GM10847 (cell line): ENCODE measurements around the gene IFNA1.

Experiments used
- POLR2A ChIP-seq: IDR thresholded peaks from 2 replicates; pipeline ENCODE4 v1.6.1; 2011; ENCODE audit not compliant: insufficient read length; ENCODE audit errors: extremely low read depth

Gene IFNA1

DNA sequence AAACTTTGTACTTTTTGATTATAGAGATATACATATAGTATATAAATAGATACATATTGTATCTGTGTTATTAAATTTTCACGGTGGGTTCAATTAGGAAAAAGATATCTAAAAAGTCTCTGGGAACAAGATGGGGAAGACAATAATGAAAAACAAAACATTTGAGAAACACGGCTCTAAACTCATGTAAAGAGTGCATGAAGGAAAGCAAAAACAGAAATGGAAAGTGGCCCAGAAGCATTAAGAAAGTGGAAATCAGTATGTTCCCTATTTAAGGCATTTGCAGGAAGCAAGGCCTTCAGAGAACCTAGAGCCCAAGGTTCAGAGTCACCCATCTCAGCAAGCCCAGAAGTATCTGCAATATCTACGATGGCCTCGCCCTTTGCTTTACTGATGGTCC lies at the start of gene IFNA1:
IFNA1 (plus strand) TSS at position 301 of the 400 bp plus-strand sequence; CDS start at position 370, 69 bp downstream.
- no peak for TF ChIP-seq POLR2A

DNA sequence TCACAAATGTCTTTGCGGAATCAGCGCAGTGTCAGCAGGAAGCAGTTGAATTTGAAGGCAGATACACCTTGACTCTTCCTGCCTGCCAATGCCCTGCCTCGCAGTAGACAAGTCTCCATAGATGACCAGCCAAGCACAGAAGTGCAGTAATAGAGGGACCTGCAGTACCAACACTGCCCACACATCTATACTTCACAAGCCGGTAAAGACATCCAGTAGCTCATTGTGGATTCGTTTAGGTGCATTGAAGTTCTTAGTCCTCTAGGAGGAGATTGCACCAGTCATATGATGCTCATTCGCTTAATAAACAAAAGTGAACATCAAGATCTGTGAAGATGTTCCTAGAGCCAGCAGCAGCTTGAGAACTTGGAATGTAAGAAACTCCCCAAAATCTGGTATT lies 48.0 kb upstream of the IFNA1 start:
- no peak for TF ChIP-seq POLR2A

DNA sequence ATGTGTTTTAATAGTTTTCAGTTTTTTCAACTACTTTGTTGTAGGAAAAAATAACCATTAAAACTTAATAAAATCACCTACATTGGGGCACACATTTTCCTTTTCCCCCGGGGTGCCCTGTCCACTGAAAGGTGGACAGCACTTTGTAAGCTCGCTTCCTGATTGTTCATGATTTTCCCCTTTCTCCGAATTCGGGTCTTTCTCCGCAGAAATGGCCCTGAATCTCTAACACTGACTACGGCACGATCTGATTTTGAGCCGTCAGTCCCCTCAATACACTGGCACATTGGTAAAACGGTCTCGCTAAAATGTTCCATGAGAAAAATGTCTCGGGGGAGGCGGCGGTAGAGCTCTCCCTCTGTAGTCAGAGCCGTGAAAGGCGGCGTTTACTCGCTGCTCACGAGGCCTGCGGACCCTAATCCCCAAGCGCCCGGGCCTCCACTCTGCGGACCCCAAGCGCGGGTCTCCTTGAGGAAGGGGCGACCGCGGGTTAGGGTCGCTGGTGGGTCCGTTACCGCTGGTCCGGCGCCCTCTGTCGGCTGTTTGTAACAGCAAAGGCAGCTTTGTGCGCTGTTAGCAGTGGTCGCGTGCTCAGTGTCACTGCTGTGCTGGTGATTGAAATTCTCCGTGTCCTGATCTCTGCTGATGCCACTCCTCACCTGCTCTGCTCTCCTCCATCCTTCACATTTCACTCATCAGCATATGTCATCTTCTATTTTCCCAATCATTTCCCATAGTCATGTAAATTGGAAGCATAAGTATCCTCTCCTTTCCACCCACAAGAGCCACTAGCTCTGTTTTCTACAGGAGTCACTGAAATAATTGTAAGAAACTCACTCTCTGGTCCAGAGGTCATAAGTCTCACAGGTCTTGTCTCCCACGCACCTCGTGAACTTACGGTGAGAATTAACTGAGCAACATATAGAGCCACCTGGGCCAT lies 44.2 kb upstream of the IFNA1 start:
- no peak for TF ChIP-seq POLR2A

DNA sequence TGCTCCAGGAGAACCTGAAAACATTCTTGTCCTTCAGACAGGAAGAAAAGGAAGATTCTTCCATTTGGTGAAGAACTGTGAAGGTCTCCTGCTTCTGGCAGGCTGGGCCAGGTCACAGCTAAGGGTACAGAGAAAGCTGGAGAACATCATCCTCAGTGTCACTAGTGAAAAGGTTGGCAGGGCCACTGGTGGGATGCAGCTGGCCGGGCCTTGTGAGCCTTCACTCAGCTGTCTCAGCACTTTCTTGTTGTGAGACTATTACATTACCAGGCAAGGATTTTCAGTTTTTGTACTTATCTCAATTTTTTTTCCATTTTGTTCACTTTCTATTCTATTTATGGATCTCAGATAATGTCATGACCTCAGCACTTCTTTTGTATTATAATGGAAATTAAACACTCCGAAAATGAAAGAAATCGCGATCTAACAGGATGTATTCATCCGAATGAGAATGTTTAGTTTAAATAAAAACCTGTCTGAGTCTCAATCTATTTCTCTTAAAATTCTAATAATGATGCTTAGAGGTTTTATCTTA lies 41.2 kb upstream of the IFNA1 start:
- no peak for TF ChIP-seq POLR2A

DNA sequence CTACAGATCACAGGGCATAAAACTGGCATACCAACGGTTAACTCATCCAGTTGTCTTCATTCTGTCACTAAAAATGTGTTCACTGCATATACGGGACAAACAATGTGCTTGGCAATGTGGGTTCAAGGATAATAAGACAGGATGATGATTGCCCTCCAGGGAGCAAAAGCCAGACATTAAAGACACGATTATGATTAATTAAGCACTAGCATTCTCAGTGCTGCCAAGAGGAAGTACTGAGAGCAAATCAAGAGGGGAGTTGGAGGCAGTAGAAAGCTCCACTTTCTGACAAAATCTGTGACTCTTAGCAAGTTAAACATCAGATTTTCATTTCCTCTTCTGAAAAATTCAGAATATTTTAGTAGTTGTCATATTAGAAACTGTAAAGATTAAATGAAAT lies 40.3 kb upstream of the IFNA1 start:
- no peak for TF ChIP-seq POLR2A

DNA sequence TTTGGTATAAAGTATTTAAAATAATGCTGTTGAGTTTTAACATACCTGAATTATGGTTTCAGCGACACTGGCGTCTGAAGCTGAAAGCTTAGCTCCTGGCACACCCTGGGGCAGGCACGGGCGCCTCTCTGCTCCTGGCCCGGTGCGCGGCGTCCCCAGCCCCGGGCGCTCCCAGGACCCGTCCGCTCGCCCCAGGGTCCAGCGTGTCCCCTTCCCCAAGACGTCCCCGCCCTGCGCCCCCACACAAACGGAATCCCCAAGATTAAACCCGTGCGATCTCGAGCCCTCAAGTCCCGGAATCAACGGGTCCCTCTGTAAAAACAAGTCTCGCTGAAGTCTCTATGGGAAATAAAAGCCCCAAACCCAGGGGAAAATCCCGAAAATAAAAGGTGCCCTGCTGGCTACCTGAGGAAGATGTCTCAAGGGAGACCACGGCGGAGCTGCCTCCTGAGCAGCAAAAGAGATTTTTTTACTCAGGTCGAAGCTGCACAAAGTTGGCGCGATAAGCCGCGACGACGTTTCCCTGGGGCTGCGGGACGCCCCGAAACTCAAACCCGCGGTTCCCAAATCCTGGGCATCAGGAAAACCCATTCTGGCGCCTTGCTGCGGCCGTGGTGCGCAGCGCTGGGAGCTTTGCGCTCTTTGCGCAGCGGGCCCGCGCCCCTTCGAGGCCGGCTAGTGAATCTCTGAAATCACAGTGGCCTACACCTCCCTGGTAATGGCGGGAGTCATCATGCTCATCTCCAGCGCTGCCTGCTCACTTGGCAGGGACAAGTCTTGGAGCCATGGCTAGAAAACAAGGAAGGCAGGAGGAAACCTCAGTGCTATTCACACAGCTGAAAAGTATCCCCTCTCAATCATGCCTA lies 37.6 kb upstream of the IFNA1 start:
- no peak for TF ChIP-seq POLR2A

DNA sequence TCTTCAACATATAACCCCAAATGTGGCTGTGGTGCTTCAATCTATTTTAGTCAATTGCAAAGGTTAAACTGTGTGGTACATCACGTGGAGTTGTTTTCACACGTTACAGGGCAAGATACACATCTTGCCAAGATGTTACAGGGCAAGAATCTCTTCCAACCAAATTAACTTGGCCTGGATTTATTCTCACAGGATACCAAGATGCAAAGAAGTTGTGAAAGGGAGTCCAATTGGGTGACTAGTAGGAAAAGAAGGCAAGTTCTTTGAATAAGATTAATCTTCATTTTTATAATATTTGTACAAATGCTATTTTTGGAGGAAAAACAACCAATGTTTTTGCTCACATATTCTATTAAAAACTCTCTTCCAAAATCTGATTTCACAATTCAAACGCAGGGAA lies 36.1 kb upstream of the IFNA1 start:
- no peak for TF ChIP-seq POLR2A

DNA sequence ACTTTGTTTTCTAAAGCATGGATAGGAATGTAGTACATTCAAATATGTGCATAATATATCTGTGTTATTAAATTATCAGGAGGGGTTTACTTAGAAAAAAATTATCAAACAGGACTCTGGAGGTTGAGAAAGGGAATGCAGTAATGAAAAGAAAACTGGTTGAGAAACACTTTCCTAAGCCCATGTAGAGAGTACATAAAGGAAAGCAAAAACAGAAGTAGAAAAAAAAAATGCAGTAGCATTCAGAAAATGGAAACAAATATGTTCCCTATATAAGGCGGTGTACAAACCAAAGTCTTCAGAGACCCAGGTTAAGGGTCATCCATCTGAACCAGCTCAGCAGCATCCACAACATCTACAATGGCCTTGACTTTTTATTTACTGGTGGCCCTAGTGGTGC lies 31.4 kb upstream of the IFNA1 start, which contains the start of gene IFNA8:
IFNA8 (plus strand) TSS at position 301 of the 400 bp plus-strand sequence; CDS start at position 361, 60 bp downstream.
- no peak for TF ChIP-seq POLR2A

DNA sequence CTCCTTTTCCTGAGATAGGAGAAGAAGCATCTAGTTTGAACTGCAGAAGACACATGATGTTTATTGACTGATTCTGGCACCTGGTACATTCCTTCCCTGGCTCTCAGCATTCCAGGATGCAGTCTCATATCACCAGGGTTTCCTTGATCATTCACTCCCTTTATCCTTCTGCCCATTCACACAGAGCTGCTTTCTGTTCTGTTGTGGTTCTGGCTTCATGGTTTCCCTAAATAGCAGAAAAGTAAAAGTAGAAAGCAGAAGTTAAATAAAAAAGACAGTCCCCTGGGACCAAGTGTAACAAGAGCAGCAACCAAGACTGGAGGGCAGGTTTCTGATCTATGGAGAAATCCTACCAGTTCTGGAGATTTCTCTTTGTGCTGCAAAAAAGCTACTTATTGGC lies 28.1 kb upstream of the IFNA1 start:
- TF ChIP-seq POLR2A, result no peak

DNA sequence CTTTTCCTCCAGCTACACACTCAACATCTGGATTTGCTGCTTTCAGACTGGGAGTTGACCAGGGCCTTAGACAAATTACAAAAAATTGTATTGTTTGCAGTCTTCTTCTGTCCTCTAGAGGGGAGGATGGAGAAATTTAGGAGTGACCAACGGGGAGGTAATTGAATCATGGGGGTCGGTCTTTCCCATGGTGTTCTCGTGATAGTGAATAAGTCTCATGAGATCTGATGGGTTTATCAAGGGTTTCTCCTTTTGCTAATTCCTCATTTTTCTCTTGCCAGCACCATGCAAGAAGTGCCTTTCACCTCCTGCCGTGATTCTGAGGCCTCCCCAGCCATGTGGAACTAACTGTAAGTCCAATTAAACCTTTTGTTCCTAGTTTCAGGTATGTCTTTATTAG lies 27.1 kb upstream of the IFNA1 start:
- no peak for TF ChIP-seq POLR2A

DNA sequence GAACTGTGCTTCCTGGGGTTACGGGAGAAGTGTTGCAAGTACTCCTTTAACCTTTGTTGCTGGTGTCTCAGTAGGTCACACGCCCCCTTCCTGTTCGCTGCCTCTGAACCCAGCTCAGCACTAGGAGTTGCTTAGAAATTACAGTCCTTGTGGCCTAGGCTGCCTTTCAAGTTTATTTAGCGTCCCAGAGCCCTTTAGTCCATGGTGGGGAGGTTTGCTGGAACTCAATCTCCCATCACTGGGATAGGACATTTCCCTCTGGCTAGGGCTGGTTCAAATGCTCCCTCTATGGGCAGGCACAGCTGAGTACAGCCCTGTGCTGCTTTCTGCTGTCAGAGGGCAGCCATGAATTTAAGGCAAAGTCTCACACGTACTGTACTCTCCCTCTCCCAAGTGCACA lies 26.6 kb upstream of the IFNA1 start:
- no peak for TF ChIP-seq POLR2A

DNA sequence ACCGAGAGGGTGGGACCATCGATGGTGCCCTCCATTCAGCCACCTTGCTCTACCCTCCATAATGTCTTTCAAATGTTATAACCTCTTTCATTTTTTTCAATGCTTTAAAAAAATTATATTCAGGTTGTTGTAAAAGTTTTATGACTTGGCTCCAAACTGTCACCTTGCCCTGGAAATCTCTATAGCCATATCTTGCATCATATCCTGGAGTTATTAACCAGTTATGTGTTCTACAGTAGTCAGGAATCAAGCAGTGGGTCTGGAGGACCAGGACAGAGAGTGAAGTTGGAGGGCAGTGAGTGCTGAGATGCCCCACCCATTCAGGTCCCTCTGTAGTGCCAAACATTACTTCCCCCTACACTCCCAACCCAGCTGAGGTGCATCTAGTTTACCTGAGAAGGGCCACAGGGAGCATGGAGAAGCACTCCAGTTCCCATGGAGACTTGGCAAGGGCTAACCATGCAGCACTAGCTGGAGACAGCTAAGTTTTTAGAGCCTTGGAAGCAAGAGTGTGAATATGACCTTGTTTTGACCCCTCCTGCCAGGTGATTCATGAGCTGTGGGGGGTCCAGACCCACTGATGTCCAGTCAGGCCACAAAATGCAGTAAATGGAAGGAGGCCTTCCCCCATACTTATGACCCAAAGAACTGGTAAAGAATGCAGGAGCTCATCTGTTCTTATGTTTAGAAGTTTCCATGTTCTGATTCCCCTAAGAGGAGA lies 25.9 kb upstream of the IFNA1 start:
- TF ChIP-seq POLR2A, result no peak

DNA sequence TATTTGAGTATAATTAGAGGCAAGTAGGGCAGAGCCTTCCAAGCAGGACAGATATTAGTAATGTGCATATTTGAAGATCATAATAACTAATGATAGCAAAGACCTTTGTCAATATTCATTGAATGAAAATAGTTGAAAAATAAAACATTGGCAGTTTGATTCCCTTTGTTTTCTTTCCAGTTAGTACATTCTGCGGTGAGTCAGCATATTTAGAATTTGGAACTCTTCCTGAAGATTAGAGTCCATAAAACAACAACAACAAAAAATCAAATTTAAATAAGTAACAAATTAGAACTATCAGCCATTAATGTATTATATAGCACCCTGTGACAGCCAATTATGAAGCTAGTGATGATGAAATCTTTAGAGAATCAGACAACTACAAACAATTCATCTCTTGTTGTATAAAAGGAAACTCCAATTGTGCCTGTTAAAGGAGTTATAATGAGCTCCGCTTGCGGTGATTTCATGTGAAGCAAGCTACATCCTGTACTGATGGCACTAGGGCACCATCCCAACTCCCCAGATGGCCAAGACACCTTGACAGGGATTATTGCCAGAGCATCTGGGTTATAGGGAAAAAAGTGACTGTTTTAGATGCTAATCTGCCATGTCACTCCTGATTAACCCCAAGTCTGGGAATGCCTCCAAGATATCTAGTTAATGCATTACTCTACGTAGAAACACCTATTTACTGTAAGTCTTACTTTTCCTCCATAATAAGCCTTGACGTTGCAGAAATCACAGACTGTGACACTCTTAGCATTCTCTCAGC lies 24.6 kb upstream of the IFNA1 start:
- TF ChIP-seq POLR2A, result no peak

DNA sequence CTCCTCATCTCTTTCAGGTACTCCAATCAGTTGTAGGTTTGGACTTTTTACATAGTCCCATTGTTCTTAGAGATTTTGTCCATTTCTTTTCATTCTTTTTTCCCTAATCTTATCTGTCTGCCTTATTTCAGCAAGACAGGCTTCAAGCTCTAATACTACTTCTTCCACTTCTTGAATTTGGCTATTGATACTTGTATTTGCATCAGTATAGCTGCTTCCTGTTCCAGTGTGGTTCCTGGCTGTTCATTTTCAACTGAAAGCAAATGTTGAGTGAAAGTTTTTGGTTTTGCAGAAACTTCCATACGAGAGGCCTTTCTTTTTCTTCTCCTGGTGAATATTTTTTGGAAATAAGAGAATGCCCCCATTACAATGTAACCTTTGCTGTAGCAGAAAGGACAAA lies 12.0 kb upstream of the IFNA1 start:
- no peak for TF ChIP-seq POLR2A
